Fibroblast of the conjunctiva (primary cell): ENCODE data around the gene NINJ1.
"Not testable (repeated sequence)": the region's sequence is repeated elsewhere in the genome, so short reads cannot be mapped to it uniquely, and the experiment has no call there.

Experiments used
- DNase-seq: peaks from one replicate; pipeline ENCODE4 v3.0.0-alpha.2; 2010; ENCODE audit warnings: low read depth

The NINJ1 gene

DNA sequence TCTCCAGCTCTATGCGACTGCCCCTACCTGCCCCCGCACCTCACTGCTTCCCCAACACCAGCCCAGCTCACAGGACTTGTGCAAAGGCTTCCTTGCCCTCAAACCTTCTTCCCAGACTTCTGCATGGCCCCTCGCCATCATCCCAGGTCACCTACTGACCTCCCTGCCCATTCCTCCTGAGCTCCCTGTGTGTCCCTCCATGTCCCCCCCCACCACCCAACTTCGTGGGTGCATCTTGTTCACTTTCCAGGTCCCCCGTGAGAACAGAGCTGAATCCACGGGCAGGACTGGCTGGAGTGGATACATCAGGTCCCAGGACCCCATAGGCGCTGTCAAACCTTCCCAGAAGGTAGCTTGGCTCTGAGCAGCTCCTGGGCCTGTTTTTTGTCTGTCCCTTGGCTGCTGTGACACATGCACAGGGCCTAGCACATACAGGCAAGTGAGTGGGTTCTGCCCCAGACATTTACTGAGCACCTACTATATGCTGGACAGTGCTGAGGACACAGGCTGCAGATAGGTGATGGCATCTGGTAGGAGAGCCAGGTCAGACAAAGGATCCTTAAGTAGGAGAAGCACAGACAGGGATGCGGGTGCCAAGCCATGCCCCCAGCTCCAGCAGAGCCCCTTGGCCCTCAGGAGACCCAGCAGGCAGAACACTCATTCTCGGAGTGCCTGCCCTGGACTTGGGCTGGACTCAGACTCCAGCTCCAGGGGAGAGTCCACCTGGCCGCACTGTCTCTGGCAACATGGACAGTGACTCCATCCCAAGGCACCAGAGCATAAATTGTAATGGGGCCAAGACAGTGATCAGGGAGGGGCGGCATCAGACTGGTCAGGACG lies 15.0 kb downstream of the NINJ1 start:
- no peak for DNase-seq

DNA sequence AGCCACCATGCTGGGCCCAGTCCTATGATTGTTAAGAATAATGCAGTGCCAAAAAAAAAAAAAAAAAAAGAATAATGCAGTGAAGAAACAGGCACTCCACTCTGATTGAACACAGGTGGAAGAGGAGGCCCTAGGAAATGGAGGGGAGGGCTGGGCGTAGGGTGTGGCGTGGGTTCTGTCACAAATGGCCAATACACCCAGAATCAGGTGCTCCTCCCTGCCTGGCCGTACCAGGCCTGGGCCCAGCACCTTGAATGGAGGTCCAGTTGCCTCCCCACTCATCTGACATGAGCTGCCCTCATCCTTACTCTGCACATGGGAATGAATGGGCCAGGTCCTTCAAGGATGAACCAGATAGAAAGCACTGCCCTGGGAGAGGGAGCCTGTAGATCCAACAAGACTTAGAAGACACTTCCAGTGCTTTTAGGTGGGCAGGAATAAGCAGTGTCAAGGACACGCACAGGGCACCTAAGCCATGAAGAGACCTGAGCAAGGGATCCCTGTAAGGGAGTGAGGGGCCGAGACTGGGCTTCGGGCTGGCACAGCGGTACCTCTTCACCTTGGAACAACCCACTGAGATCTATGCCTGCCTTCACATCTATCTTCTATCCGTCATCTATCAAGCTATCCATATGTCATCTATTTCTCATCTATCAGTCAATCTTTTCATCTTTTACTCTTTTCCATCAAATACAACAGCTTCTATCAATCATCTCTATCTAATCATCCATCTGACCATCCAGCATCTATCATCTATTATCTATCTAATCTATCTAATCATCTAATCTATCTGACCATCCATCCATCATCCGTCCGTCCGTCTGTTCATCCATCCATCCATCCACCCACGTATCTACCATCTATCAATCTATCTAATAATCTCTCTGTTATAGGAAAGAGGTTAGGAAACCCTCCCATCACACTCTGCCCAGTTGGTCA lies 15.9 kb downstream of the NINJ1 start:
- no peak for DNase-seq

DNA sequence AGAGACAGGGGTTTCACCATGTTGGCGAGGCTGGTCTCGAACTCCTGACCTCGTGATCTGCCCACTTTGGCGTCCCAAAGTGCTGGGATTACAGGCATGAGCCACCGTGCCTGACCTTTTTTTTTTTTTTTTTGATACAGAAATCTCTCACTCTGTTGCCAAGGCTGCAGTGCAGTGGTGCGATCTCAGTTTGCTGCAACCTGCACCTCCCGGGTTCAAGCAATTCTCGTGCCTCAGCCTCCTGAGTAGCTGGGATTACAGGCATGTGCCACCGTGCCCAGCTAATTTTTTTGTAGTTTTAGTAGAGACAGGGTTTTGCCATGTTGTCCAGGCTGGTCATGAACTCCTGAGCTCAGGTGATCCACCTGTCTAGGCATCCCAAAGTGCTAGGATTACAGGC lies 16.5 kb downstream of the NINJ1 start:
- not testable (repeated sequence) for DNase-seq

DNA sequence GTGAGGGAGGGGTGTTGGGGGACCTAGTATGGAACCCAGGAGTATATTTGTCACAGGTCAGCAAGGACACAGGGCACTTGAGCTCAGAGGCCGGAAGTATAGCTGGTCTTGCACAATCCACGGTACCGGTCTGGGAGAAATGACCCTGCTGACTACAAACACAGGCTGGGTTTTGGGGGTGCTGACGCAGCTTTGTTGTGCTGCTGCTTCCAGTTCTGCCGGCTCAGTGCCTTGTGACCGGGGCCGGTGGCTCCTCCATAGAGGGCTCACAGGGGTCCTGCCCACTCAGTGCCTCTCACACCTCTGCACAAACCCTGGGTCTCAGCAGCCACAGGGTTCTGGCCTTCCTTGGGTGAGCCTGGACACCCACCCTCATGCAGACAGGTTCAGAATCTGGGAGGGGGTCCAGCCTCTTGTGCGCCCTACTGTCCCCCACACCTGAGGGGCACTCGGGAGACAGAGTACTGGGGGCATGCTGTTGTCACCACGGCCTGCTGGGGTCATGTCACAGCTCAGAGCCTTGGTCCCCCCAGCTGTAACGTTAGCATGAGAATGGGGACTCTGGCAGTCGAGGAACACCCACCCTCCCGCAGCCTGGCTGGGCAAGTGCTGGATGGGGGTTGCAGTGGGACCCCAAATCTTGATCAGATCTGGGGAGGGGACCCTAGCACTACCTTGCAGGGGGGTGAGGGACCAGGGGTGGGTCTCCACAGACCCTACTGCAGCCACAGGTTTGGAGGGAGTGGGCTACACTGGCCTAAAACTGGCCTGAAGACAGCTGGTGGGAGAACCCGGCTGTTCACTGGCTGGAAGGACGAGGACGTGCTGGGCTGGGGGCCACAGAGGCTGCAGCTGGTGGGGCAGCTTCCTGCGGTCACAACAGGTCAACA lies 17.7 kb downstream of the NINJ1 start:
- DNase-seq = no peak

DNA sequence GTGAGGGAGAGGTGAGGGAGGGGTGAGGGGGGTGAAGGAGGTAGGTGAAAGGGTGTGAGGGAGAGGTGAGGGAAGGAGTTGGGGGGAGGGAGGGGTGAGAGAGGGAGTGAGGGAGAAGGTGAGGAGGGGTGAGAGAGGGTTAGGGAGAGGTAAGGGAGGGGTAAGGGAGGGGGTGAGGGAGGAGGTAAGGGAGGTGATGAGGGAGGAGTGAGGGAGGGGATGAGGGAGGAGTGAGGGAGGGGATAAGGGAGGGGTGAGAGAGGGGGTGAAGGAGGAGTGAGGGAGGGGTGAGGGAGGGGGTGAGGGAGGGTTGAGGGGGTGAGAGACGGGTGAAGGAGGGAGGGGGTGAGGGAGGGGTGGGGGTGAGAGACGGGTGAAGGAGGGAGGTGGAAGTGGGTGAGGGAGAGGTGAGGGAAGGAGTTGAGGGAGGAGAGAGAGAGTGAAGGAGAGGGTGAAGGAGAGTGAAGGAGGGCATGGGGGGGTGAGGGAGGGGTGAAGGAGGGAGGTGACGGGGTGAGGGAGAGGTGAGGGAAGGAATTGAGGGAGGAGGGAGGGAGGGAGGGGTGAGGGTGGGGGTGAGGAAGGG lies 18.5 kb downstream of the NINJ1 start:
- no peak for DNase-seq

DNA sequence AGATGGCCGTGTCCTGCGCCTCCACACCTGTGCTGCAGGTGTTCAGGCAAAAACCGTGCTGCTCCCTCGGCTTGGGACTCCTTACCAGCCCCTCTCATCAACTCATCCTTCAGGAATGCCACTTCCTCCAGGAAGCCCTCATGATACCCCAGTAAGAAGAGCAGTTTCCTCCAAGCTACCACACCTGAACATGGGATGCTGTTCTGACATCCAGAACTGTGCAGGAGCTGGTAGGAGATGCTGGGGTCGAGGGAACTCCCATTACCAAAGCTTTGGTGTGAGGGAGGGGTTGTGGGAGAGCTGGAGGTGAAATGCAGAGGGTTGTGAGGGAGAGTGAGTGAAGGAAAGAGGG lies 19.1 kb downstream of the NINJ1 start:
- DNase-seq = no peak

DNA sequence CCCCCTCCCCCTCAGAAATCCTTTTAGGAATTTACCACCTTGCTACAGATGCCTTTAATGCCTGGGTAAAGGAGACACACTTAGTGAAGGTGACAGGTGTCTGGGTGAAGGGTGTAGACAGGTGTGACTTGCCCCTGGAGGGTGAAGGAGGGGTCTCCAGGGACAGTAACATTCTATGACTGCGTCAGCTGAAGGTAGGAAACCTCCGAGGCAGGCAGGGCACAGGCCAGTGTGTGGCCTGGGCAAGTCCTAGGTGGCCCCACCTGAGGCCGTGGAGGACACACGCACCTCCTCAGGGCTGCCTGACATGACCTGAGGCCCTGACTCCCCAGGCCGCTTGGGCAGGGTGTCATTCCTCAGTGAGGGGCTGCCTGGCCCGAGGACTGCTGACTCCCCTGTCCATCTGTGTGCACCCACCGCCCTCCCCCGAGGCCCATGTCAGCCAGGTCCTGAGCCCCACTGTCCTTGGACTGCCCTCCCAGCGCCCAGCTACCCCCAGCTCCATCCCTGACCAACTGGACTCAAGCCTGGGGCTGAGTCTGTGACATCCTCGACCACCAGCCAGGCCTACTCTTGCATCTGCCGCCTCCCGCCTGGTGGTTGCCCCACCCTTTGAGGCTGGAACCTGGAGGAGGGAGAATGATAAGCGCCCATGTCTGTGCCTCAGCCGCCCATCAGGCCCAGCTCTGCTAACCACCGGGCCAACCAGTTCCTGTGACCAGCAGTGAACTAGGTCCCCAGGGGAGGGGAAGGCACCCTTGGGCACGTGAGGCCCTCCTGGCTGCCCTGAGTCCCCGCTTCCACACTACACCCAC lies 19.7 kb downstream of the NINJ1 start:
- DNase-seq = no peak

DNA sequence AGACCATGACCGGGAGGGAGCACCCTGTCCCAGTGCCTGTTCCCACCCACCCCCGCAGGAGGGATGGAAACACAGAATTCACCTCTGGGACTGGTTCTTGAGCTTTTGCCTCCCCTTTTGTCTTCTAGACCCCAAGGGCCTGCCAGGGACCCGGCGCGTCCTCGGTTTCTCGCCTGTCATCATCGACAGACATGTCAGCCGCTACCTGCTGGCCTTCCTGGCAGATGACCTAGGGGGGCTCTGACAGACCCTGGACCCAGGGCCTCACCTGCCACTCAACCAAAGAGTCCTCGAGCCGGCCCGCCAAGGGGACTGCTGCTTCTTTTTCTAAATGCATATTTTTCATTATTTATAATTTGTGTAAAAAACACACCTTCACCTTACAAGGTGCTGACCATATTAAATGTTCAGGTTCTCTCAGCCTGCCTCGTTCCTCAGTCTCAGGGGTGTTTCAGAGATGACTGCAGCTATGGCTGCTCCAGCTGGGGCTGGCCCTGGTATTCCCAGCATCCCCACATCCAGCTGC lies 21.1 kb downstream of the NINJ1 start:
- DNase-seq = no peak

DNA sequence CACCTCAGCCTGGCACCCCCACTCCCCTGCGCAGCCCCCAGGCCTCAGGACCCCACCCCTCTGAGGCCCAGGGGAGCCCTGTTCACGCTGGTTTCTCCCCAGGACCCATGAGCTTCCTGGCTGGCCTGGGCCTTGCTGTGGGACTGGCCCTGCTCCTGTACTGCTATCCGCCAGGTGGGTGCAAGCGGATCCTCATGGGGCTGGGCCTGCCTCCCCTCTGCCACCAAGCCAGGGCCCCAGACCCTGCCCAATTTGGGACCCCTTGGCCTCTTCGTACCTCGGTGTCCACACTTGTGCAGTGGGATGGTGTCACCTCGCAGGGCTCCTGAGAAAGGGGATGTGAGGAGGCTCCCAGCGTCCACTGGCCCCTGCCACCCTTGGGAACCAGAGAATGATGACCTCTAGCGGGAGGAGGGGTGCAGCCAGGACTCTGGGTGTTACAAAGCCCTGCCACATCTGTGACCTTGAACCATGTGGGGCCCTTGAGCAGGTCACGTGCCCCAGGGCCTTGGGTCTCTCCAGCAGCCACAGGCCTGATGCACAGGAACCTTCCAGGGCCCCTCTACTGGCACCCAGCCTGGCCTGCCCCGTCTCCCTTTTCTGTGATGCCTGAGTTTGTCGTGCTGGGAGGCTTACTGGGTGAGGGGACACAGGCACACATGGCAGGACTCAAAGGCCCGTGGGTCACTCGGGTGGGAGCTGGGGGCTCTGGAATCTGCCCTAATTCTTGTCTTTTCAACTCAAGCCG lies 21.8 kb downstream of the NINJ1 start:
- DNase-seq = no peak

DNA sequence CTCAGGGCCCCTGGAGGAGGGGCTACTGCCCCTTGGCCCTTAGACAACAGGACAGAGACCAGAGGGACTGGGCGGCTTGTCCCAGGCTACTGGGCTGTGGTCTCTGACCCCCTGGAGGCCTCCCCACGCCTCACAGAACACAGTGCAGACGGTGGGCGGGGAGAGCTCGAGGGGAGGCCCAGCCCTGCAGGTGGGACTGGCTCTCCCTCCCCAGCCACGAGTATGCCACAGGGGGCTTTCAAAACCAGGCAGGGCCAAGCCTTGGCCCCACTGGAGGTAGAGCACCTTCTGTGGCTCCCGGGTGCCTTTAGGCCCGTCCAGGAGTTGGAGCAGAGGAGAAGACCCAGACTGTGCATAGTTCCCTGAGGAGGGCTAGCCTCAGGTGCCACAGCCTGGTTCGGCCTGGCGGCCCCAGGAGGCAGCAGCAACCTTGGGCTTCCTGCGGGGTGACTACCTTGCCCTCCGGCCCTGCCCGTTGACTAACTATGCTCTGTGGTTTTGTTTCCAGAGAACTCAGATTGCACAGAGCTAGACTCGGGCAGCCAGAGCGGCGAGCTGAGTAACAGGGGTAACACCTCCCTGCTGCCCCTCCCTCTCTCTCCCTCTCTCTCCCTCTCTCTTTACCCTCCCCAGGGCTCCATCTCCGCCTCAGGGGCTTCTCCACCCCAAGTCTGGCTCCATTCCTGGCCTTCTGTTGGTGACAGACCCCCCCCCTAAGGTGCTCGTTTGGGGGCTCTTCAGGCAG lies 22.5 kb downstream of the NINJ1 start:
- DNase-seq = no peak

DNA sequence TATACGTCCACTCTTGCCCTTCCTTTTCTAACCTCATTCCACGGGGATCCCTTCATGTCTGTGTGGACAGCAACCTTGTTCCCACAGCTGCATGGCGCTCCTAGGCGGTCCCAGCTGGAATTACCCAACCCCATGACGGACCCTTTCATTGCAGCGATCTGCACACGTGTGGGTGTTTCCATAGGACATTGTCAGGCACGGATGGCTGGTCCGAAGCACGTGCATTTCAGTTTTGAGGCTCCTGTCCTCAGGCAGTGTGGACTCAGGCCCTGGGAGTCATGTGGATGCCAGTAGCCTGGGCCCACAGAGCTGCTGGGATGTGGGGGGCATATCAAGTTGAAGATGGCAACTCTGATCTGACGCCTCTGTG lies 23.1 kb downstream of the NINJ1 start:
- DNase-seq = no peak

DNA sequence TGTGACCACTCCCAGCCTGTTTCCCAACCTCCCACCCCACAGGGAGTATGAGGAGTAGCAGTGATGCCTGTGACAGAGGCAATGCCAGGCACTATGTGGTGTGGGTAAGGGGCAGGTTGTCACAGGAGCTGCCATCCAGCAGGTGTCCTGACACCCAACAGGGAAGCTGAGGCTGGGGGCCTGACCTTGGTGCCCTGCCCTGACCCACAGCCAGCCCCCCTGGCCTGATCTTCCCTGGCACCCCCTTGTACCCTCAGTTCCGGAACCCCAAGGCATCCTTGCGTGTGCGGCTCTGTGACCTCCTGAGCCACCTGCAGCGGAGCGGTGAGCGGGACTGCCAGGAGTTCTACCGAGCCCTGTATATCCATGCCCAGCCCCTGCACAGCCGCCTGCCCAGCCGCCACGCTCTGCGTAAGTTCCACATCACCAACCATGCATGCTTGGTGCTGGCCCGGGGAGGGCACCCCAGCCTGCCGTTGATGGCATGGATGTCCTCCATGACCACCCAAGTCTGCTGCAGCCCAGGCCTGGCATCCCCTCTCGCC lies 23.7 kb downstream of the NINJ1 start:
- DNase-seq = no peak

DNA sequence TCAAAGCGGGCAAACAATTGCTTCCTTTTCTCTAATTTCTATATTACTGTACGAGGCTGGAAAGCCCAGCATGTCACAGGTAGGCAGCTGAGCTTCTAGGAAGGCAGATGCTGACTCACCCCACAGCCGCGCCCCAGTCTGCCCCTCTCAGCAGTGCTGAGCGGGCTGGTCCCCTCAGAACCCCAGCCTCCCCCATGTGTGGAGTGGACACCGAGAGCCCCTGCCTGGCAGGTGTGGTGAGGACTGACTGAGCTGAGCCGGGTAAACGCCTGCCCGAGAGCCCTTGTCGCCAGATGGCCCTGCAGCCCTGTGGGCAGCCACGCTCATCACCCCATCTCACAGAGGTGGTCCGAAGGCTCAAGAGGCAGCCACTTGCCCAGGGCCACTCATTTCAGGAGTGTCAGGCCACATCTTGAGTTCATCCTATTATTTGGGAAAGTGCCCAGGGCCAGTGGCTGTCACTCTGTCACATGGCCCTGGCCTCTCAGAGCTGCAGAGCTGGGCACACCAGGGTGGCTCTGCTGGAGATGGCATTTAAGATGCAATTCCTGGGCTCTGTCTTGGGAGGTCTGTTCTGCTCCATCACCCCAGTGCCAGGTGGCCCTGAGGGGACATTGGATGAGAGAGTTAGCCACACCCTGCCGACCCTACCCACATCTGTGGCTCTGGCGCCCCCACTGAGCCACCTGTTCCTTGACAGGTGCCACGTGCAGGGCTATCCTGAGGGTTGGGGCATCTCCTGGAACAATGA lies 25.6 kb downstream of the NINJ1 start:
- DNase-seq = no peak

DNA sequence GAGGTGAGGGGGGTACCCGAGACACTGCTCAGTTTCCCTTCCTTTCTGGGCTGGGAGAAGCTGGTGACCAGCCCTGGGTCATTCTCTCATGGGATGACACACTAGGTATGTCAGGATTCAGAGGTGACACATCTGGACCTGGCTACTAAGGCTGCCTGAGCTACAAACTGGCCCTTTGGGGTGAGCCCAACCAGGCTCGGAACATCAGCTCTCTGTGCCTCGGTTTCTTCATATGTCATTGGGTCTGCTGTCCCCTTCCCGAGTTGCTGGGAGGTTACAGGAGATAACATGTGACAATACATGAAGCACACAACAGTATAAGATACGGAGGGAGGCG lies 26.3 kb downstream of the NINJ1 start:
- no peak for DNase-seq

DNA sequence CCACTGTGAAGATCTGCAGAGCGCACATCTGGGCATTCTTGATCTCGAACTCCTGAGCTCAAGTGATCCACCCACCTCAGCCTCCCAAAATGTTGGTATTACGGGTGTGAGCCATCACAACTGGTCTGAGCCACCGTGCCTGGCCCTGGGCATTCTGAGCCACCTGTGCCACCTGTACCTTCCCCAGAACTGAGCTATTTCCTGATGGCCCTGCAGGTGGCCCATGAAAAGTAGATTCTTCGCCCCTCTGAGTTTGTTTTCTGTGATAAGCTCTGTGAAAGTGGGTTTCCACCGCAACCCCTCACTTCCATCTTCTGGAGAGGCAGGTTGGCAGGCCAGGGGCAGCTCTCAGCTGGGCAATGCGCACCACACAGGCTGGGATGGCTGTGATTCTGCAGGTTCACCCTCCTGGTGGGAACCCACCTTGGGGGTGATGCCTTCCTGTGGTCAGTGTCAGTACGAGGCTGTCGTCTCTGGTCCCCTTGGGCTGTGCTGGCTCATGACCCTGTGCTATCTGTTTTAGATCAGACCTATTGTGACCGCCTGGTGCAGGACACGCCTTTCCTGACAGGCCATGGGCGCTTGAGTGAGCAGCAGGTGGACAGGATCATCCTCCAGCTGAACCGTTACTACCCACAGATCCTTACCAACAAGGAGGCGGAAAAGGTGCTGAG lies 26.8 kb downstream of the NINJ1 start:
- DNase-seq = no peak

DNA sequence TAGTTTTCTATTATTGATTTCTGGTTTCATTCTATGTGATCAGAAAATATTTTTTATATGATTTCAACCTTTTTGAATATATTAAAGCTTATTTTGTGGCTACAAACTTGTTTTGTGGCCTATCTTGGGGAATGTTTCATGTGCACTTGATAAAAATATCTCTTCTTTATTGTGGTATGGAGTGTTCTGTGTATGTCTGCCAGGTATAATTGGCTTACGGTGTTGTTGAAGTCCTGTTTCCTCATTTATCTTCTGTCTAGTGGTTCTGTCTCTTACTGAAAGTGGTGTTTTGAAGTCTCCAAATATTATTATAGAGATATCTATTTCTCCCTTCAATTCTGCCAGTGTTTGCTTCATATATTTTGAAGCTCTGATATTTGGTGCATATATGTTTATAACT lies 28.4 kb downstream of the NINJ1 start:
- DNase-seq = no peak

DNA sequence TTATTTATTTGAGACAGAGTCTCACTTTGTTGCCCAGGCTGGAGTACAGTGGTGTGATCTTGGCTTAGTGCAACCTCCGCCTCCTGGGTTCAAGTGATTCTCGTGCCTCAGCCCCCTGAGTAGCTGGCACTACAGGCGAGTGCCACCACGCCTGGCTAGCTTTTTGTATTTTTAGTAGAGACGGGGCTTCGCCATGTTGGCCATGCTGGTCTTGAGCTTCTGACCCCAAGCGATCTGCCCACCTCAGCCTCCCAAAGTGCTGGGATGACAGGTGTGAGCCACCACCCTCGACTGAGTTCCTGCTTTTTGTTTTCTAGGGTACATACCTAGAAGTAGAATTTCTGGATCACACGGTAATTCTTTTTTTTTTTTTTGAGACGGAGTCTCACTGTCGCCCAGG lies 33.0 kb downstream of the NINJ1 start:
- DNase-seq = not testable (repeated sequence)

DNA sequence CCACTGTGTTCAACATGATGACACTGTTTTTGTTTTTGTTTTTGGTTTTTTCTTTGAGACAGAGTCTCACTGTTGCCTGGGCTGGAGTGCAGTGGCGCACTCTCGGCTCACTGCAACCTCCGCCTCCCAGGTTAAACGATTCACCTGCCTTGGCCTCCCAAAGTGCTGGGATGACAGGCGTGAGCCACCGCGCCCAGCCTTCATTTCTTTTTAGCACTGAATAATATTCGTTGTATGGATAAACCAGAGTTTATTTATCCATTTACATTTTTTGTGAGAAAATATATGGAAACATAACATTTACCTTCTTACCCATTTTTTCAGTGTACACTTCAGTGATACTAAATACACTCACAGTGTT lies 33.8 kb downstream of the NINJ1 start:
- DNase-seq = no peak
